ENCODE data around the gene RAB30.

The RAB30 gene

GRCh38 chr11:82980292-82980691 lies 91.4 kb downstream of the RAB30 start:
- no peak for TF ChIP-seq EGR1 (IDR thresholded peaks at IDR 0.05)

- no peak for TF ChIP-seq MAX (IDR thresholded peaks at IDR 0.05)
- TF ChIP-seq CEBPB (IDR thresholded peaks at IDR 0.05) = no peak
- no peak for TF ChIP-seq CREB1 (IDR thresholded peaks at IDR 0.05; ENCODE audit: low read depth)
- no peak for TF ChIP-seq TEAD4 (IDR thresholded peaks at IDR 0.05)
These were observed 91.9 kb downstream of the RAB30 start for GRCh38 chr11:82979824-82980223.

- TF ChIP-seq USF1 (IDR thresholded peaks at IDR 0.05) (no peak), TEAD4 (IDR thresholded peaks at IDR 0.05) (no peak), ZBTB7A (IDR thresholded peaks at IDR 0.05; ENCODE audit: low read depth) (no peak), RAD21 (IDR thresholded peaks at IDR 0.05; ENCODE audit: low read depth) (no peak), EGR1 (IDR thresholded peaks at IDR 0.05) (no peak)
These were observed 93.1 kb downstream of the RAB30 start for GRCh38 chr11:82978422-82979099.

- TF ChIP-seq USF1 (IDR thresholded peaks at IDR 0.05) (no peak), EGR1 (IDR thresholded peaks at IDR 0.05) (no peak), REST (IDR thresholded peaks at IDR 0.05; ENCODE audit: low read depth) (no peak), YY1 (IDR thresholded peaks at IDR 0.05; ENCODE audit: low read depth) (no peak), ZBTB7A (IDR thresholded peaks at IDR 0.05; ENCODE audit: low read depth) (no peak), FOXM1 (IDR thresholded peaks at IDR 0.05; ENCODE audit: borderline replicate concordance, low read depth) (no peak), TEAD4 (IDR thresholded peaks at IDR 0.05) (no peak), TCF12 (IDR thresholded peaks at IDR 0.05; ENCODE audit: low read depth) (no peak), EP300 (IDR thresholded peaks at IDR 0.05; ENCODE audit: borderline replicate concordance) (no peak), NFIC (IDR thresholded peaks at IDR 0.05) (no peak), MAX (IDR thresholded peaks at IDR 0.05) (no peak), CREB1 (IDR thresholded peaks at IDR 0.05; ENCODE audit: low read depth) (no peak), CEBPB (IDR thresholded peaks at IDR 0.05) (no peak), TAF1 (IDR thresholded peaks at IDR 0.05; ENCODE audit: low read depth) (no peak), RAD21 (IDR thresholded peaks at IDR 0.05; ENCODE audit: low read depth) (no peak)
These were observed 94.9 kb downstream of the RAB30 start for GRCh38 chr11:82976786-82977185.

GRCh38 chr11:82975882-82976281 lies 95.8 kb downstream of the RAB30 start:
- TF ChIP-seq FOXM1 (IDR thresholded peaks at IDR 0.05; ENCODE audit: borderline replicate concordance, low read depth) = no peak
- no peak for TF ChIP-seq TEAD4 (IDR thresholded peaks at IDR 0.05)
- no peak for TF ChIP-seq REST (IDR thresholded peaks at IDR 0.05; ENCODE audit: low read depth)
- no peak for TF ChIP-seq USF1 (IDR thresholded peaks at IDR 0.05)
- no peak for TF ChIP-seq TCF12 (IDR thresholded peaks at IDR 0.05; ENCODE audit: low read depth)
- no peak for TF ChIP-seq EP300 (IDR thresholded peaks at IDR 0.05; ENCODE audit: borderline replicate concordance)
- TF ChIP-seq NFIC (IDR thresholded peaks at IDR 0.05) = no peak
- TF ChIP-seq MAX (IDR thresholded peaks at IDR 0.05) = no peak
- TF ChIP-seq RAD21 (IDR thresholded peaks at IDR 0.05; ENCODE audit: low read depth) = no peak
- TF ChIP-seq TAF1 (IDR thresholded peaks at IDR 0.05; ENCODE audit: low read depth) = no peak
- no peak for TF ChIP-seq CEBPB (IDR thresholded peaks at IDR 0.05)
- no peak for TF ChIP-seq YY1 (IDR thresholded peaks at IDR 0.05; ENCODE audit: low read depth)

- no peak for TF ChIP-seq MAX (IDR thresholded peaks at IDR 0.05)
- no peak for TF ChIP-seq ZBTB7A (IDR thresholded peaks at IDR 0.05; ENCODE audit: low read depth)
- TF ChIP-seq TEAD4 (IDR thresholded peaks at IDR 0.05) = no peak
- TF ChIP-seq CEBPB (IDR thresholded peaks at IDR 0.05) = no peak
- TF ChIP-seq EP300 (IDR thresholded peaks at IDR 0.05; ENCODE audit: borderline replicate concordance) = no peak
- TF ChIP-seq TCF12 (IDR thresholded peaks at IDR 0.05; ENCODE audit: low read depth) = no peak
- TF ChIP-seq TAF1 (IDR thresholded peaks at IDR 0.05; ENCODE audit: low read depth) = no peak
- no peak for TF ChIP-seq FOXM1 (IDR thresholded peaks at IDR 0.05; ENCODE audit: borderline replicate concordance, low read depth)
- TF ChIP-seq YY1 (IDR thresholded peaks at IDR 0.05; ENCODE audit: low read depth) = no peak
- no peak for TF ChIP-seq REST (IDR thresholded peaks at IDR 0.05; ENCODE audit: low read depth)
- no peak for TF ChIP-seq NFIC (IDR thresholded peaks at IDR 0.05)
- no peak for TF ChIP-seq RAD21 (IDR thresholded peaks at IDR 0.05; ENCODE audit: low read depth)
These were observed 96.8 kb downstream of the RAB30 start for GRCh38 chr11:82974851-82975250.

Measured in Ishikawa (cell line).